Measurements from ENCODE around the gene ARHGEF38.

DNA sequence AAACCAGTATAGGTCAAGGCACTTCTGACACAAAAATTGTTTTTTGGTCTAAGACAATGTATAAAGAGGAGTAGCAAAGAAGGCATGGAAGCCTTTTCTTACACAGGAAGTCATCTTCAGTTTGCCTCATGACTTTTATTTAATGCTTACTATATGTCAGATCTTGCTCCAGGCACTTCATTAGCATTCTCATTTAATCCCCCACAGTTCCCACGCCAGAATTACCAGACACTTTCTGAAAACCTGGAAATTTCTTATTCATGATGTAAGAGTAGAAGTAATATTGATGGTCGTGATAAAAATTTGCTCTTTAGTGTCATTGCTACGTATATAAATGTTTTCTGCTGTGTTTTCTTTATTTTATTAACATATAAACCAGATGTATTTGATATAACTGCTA lies 39.2 kb downstream of the ARHGEF38 start:
- no peak for TF ChIP-seq POLR2A (IDR thresholded peaks at IDR 0.05)
- TF ChIP-seq, protein P1, sequence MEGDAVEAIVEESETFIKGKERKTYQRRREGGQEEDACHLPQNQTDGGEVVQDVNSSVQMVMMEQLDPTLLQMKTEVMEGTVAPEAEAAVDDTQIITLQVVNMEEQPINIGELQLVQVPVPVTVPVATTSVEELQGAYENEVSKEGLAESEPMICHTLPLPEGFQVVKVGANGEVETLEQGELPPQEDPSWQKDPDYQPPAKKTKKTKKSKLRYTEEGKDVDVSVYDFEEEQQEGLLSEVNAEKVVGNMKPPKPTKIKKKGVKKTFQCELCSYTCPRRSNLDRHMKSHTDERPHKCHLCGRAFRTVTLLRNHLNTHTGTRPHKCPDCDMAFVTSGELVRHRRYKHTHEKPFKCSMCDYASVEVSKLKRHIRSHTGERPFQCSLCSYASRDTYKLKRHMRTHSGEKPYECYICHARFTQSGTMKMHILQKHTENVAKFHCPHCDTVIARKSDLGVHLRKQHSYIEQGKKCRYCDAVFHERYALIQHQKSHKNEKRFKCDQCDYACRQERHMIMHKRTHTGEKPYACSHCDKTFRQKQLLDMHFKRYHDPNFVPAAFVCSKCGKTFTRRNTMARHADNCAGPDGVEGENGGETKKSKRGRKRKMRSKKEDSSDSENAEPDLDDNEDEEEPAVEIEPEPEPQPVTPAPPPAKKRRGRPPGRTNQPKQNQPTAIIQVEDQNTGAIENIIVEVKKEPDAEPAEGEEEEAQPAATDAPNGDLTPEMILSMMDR (IDR thresholded peaks at IDR 0.05), result no peak
- no peak for TF ChIP-seq POLR2AphosphoS5 (IDR thresholded peaks at IDR 0.05)
